K562 (cell line): ENCODE measurements around the gene CLIC1. TPM values are rescaled to one million over a fixed set of nuclear protein-coding genes. Genes with fewer than 3 reads are reported as not detected.

Experiments used
- BMI1 ChIP-seq: fragments of 150-350 bp; IDR thresholded peaks from 2 replicates; pipeline ENCODE4 v1.6.1; 2014; ENCODE audit warnings: low read length
- CBX1 ChIP-seq: sonication (generic); IDR thresholded peaks from 2 replicates; pipeline ENCODE4 v1.6.1; 2016; ENCODE audit warnings: antibody characterized with exemption, low read depth, mild to moderate bottlenecking
- EP300 ChIP-seq: IDR thresholded peaks from 2 replicates; pipeline ENCODE4 v1.6.1; 2012; ENCODE audit warnings: low read length, improper control_type of control experiment
- FOXK2 ChIP-seq, 2 experiments: fragments of 450-650 bp; IDR thresholded peaks in 1 of 2; conservative IDR thresholded peaks in 1 of 2; 2 replicates each; pipeline ENCODE4 v1.6.1; 2016; ENCODE audit warnings: low read depth in 2 of 2, mild to moderate bottlenecking in 1 of 2
- GTF2F1 ChIP-seq: IDR thresholded peaks from 2 replicates; pipeline ENCODE4 v1.6.1; 2011; ENCODE audit warnings: low read depth, low read length, improper control_type of control experiment
- KLF13 ChIP-seq: fragments of 450-650 bp; IDR thresholded peaks from 2 replicates; pipeline ENCODE4 v1.6.1; 2016; ENCODE audit warnings: missing genetic modification characterization, low read depth, mild to moderate bottlenecking, missing compliant biosample characterization, moderate library complexity, borderline replicate concordance
- L3MBTL2 ChIP-seq: fragments of 450-650 bp; IDR thresholded peaks from 2 replicates; pipeline ENCODE4 v1.6.1; 2016; ENCODE audit warnings: mild to moderate bottlenecking, moderate library complexity
- SUPT5H ChIP-seq: fragments of 450-650 bp; IDR thresholded peaks from 2 replicates; pipeline ENCODE4 v1.6.1; 2016
- TCF7 ChIP-seq: sonication (generic); IDR thresholded peaks from 2 replicates; pipeline ENCODE4 v1.6.1; 2016; ENCODE audit warnings: antibody characterized with exemption, borderline replicate concordance
- ZKSCAN8 ChIP-seq: fragments of 200-800 bp; sonication (Bioruptor generic); IDR thresholded peaks from 2 replicates; pipeline ENCODE4 v1.6.1; 2016; ENCODE audit warnings: missing genetic modification characterization, missing compliant biosample characterization
- ZNF644 ChIP-seq: fragments of 200-800 bp; sonication (Bioruptor generic); IDR thresholded peaks from 2 replicates; pipeline ENCODE4 v1.6.1; 2016; ENCODE audit warnings: low read depth, missing genetic modification characterization, missing compliant biosample characterization
- ZNF785 ChIP-seq: fragments of 250-450 bp; sonication (Bioruptor Pico); IDR thresholded peaks from 2 replicates; pipeline ENCODE4 v1.4.0; 2020; ENCODE audit warnings: mild to moderate bottlenecking
- ZNF79 ChIP-seq: fragments of 250-450 bp; sonication (Bioruptor Pico); IDR thresholded peaks from 2 replicates; pipeline ENCODE4 v1.4.0; 2020; ENCODE audit warnings: low read depth, mild to moderate bottlenecking, moderate library complexity
- polyA plus RNA-seq, 8 experiments: library from polyadenylated mRNA; depleted of rRNA in 4 of 8; stranded (reverse) in 5 of 8; unstranded in 3 of 8; fragments of >200 nt; fragmentation: Nextera tagmentation in 2 of 8; fragmentation: Illumina TruSeq in 1 of 8; extraction: Ambion mirVana in 2 of 8; extraction: Trizol in 1 of 8; gene quantifications; 2 replicates each; pipeline versions ENCODE4 v1.2.1 to v1.2.3, GENCODE V29; 2011 to 2014; ENCODE audit warnings: inconsistent platforms in 1 of 8, missing spikeins in 1 of 8
- total RNA-seq, 7 experiments: library from RNA; depleted of rRNA in 6 of 7; stranded (reverse); fragments of >200 nt in 6 of 7; fragmentation: Illumina TruSeq in 2 of 7; extraction: Trizol in 2 of 7; gene quantifications; 2 replicates each; pipeline versions ENCODE4 v1.2.1 to v1.2.3, GENCODE V29; 2011 to 2021; ENCODE audit warnings: low replicate concordance in 1 of 7
- TF ChIP-seq, protein P1 (sequence below): fragments of 450-650 bp; IDR thresholded peaks from 2 replicates; pipeline ENCODE4 v1.6.1; 2017; ENCODE audit warnings: antibody characterized with exemption, mild to moderate bottlenecking
- TF ChIP-seq, protein P2 (sequence below): IDR thresholded peaks from 2 replicates; pipeline ENCODE4 v1.6.1; 2012; ENCODE audit warnings: low read depth, low read length, improper control_type of control experiment, borderline replicate concordance
- TF ChIP-seq, protein P3 (sequence below): sonication (generic); formaldehyde crosslinking; IDR thresholded peaks from 2 replicates; pipeline ENCODE4 v1.9.0; 2022; ENCODE audit warnings: mild to moderate bottlenecking, missing genetic modification reagents
- TF ChIP-seq, protein P4 (sequence below): fragments of 450-650 bp; conservative IDR thresholded peaks from 2 replicates; pipeline ENCODE4 v1.6.1; 2016; ENCODE audit warnings: missing genetic modification characterization, low read depth, mild to moderate bottlenecking, control low read depth, missing compliant biosample characterization
- TF ChIP-seq, protein P5 (sequence below): fragments of 450-650 bp; formaldehyde crosslinking; IDR thresholded peaks from 2 replicates; pipeline ENCODE4 v1.4.0; 2022; ENCODE audit warnings: missing genetic modification characterization

The CLIC1 gene
- total and polyA plus RNA-seq, 9 of the 15 experiments (the other 6 are each of a cell fraction or from before 2014, with no cell fraction given) = 1,267 to 2,419 (median 1,808) TPM

DNA sequence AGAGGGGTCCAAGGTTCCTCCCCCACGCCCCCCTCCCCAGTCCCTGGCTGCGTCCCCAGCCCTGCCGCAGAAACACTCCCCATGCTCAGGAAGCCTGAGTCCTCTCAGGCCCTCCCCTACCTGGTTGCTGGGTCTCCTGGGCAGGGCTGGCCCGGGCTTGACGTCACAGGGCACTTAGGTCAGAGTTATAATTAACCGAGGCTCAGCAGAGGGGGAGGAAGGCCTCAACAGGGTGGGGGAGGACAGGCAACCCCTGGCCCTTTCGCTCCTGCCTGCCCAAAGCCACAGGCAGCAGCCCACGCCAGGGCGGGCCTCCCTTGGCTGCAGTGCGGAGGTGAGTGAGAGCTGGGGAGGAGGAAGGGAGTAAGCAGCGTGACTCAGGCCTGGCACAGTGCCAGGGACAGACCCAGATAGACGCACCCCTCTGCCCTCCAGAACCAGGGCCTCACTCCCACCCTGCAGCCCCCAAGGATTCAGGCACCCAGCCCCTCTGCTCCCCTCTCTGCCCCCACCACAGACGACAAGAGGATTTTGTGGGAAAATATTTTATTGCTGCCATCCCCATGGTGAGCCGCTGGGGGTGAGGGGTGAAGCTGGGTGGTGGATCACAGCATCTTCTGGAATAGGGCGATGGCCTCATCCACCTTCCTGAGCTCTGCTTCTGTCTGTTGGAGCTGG lies 40.8 kb upstream of the CLIC1 start, which contains the start of gene VWA7 (continued):
- TF ChIP-seq GTF2F1 (peak; percentile 87), L3MBTL2 (peak; percentile 80), FOXK2 (conservative IDR thresholded peaks at IDR 0.05 in 1 of 2, IDR thresholded peaks at IDR 0.05 in 1 of 2; ENCODE audit: low read depth in 2 of 2) (peak; percentile 59 to 80; a peak in 2 of 4 replicates), ZNF785 (CRISPR knock-in tag) (no peak), ZNF644 (tag) (peak; percentile 38; the same call in 1 of the 2 replicates), SUPT5H (peak; percentile 83), KLF13 (peak; percentile 54; the same call in 1 of the 2 replicates), CBX1 (peak; percentile 85; the same call in 1 of the 2 replicates), TCF7 (peak; percentile 85; the same call in 1 of the 2 replicates), EP300 (peak; percentile 88), ZKSCAN8 (CRISPR knock-in tag) (no peak), BMI1 (no peak), ZNF79 (CRISPR knock-in tag) (no peak)
- TF ChIP-seq, protein P1, sequence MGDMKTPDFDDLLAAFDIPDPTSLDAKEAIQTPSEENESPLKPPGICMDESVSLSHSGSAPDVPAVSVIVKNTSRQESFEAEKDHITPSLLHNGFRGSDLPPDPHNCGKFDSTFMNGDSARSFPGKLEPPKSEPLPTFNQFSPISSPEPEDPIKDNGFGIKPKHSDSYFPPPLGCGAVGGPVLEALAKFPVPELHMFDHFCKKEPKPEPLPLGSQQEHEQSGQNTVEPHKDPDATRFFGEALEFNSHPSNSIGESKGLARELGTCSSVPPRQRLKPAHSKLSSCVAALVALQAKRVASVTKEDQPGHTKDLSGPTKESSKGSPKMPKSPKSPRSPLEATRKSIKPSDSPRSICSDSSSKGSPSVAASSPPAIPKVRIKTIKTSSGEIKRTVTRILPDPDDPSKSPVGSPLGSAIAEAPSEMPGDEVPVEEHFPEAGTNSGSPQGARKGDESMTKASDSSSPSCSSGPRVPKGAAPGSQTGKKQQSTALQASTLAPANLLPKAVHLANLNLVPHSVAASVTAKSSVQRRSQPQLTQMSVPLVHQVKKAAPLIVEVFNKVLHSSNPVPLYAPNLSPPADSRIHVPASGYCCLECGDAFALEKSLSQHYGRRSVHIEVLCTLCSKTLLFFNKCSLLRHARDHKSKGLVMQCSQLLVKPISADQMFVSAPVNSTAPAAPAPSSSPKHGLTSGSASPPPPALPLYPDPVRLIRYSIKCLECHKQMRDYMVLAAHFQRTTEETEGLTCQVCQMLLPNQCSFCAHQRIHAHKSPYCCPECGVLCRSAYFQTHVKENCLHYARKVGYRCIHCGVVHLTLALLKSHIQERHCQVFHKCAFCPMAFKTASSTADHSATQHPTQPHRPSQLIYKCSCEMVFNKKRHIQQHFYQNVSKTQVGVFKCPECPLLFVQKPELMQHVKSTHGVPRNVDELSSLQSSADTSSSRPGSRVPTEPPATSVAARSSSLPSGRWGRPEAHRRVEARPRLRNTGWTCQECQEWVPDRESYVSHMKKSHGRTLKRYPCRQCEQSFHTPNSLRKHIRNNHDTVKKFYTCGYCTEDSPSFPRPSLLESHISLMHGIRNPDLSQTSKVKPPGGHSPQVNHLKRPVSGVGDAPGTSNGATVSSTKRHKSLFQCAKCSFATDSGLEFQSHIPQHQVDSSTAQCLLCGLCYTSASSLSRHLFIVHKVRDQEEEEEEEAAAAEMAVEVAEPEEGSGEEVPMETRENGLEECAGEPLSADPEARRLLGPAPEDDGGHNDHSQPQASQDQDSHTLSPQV = no peak
- TF ChIP-seq, protein P2, sequence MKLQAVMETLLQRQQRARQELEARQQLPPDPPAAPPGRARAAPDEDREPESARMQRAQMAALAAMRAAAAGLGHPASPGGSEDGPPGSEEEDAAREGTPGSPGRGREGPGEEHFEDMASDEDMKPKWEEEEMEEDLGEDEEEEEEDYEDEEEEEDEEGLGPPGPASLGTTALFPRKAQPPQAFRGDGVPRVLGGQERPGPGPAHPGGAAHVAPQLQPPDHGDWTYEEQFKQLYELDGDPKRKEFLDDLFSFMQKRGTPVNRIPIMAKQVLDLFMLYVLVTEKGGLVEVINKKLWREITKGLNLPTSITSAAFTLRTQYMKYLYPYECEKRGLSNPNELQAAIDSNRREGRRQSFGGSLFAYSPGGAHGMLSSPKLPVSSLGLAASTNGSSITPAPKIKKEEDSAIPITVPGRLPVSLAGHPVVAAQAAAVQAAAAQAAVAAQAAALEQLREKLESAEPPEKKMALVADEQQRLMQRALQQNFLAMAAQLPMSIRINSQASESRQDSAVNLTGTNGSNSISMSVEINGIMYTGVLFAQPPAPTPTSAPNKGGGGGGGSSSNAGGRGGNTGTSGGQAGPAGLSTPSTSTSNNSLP = no peak
- TF ChIP-seq, protein P3, sequence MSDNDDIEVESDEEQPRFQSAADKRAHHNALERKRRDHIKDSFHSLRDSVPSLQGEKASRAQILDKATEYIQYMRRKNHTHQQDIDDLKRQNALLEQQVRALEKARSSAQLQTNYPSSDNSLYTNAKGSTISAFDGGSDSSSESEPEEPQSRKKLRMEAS (CRISPR knock-in tag) = peak; percentile 94
- TF ChIP-seq, protein P4, sequence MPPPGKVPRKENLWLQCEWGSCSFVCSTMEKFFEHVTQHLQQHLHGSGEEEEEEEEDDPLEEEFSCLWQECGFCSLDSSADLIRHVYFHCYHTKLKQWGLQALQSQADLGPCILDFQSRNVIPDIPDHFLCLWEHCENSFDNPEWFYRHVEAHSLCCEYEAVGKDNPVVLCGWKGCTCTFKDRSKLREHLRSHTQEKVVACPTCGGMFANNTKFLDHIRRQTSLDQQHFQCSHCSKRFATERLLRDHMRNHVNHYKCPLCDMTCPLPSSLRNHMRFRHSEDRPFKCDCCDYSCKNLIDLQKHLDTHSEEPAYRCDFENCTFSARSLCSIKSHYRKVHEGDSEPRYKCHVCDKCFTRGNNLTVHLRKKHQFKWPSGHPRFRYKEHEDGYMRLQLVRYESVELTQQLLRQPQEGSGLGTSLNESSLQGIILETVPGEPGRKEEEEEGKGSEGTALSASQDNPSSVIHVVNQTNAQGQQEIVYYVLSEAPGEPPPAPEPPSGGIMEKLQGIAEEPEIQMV = no peak
- TF ChIP-seq, protein P5, sequence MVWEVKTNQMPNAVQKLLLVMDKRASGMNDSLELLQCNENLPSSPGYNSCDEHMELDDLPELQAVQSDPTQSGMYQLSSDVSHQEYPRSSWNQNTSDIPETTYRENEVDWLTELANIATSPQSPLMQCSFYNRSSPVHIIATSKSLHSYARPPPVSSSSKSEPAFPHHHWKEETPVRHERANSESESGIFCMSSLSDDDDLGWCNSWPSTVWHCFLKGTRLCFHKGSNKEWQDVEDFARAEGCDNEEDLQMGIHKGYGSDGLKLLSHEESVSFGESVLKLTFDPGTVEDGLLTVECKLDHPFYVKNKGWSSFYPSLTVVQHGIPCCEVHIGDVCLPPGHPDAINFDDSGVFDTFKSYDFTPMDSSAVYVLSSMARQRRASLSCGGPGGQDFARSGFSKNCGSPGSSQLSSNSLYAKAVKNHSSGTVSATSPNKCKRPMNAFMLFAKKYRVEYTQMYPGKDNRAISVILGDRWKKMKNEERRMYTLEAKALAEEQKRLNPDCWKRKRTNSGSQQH (CRISPR knock-in tag) = peak; percentile 27; the same call in 1 of the 2 replicates
